Liver (tissue), 9 donors: ENCODE measurements around the gene SAT2. TPM values are rescaled to one million over a fixed set of nuclear protein-coding genes. Genes with fewer than 3 reads are reported as not detected.
"Not testable (repeated sequence)": the region's sequence is repeated elsewhere in the genome, so short reads cannot be mapped to it uniquely, and the experiment has no call there.

Source experiments
- DNase-seq: peaks from one replicate; pipeline ENCODE4 v3.0.0-alpha.2; 2017; ENCODE audit warnings: low spot score
- H3K27ac ChIP-seq, 2 donors: one replicate each; pipeline ENCODE4 v1.7.0; 2013; ENCODE audit warnings: inconsistent platforms in 2 of 2, low read length in 2 of 2, control low read depth in 1 of 2, low read depth in 1 of 2, mild to moderate bottlenecking in 1 of 2
- H3K27me3 ChIP-seq, 4 donors: one replicate each; pipeline versions ENCODE4 v1.6.1 to v1.7.0; 2013; ENCODE audit warnings: low read length in 3 of 4, inconsistent platforms in 1 of 4, mild to moderate bottlenecking in 1 of 4, moderate library complexity in 1 of 4; ENCODE audit not compliant: control insufficient read depth in 4 of 4, insufficient read depth in 4 of 4
- H3K36me3 ChIP-seq, 4 donors: one replicate each; pipeline versions ENCODE4 v1.6.1 to v1.7.0; 2013; ENCODE audit warnings: low read length in 3 of 4, mild to moderate bottlenecking in 3 of 4, low read depth in 1 of 4, moderate library complexity in 1 of 4; ENCODE audit not compliant: control insufficient read depth in 4 of 4, insufficient read depth in 3 of 4
- H3K4me1 ChIP-seq, 4 donors: one replicate each; pipeline versions ENCODE4 v1.6.1 to v1.7.0; 2013; ENCODE audit warnings: low read length in 3 of 4, mild to moderate bottlenecking in 3 of 4, moderate library complexity in 1 of 4; ENCODE audit not compliant: control insufficient read depth in 4 of 4, insufficient read depth in 4 of 4
- H3K4me3 ChIP-seq, 3 donors: one replicate each; pipeline versions ENCODE4 v1.6.1 to v1.7.0; 2013; ENCODE audit warnings: low read length in 3 of 3, control low read depth in 1 of 3, low read depth in 1 of 3, mild to moderate bottlenecking in 1 of 3
- H3K9ac ChIP-seq, 2 donors: one replicate each; pipeline ENCODE4 v1.7.0; 2013; ENCODE audit warnings: low read length in 2 of 2, mild to moderate bottlenecking in 2 of 2, moderate library complexity in 2 of 2, control low read depth in 1 of 2, low read depth in 1 of 2
- H3K9me3 ChIP-seq, 4 donors: one replicate each; pipeline versions ENCODE4 v1.6.1 to v1.7.0; 2013; ENCODE audit warnings: low read length in 3 of 4; ENCODE audit not compliant: control insufficient read depth in 4 of 4
- EGR1 ChIP-seq, 2 donors: IDR thresholded peaks; 2 replicates each; pipeline ENCODE4 v1.6.1; 2016 to 2018; ENCODE audit warnings: antibody characterized with exemption in 2 of 2, low read depth in 2 of 2
- FOXA1 ChIP-seq: IDR thresholded peaks from 2 replicates; pipeline ENCODE4 v1.6.1; 2016; ENCODE audit warnings: antibody characterized with exemption
- FOXA2 ChIP-seq: IDR thresholded peaks from 2 replicates; pipeline ENCODE4 v1.6.1; 2016; ENCODE audit warnings: antibody characterized with exemption
- GABPA ChIP-seq, 2 donors: IDR thresholded peaks in 1 of 2; conservative IDR thresholded peaks in 1 of 2; 2 replicates each; pipeline ENCODE4 v1.6.1; 2016; ENCODE audit warnings: antibody characterized with exemption in 2 of 2, mild to moderate bottlenecking in 1 of 2, moderate library complexity in 1 of 2
- HNF4A ChIP-seq, 2 donors: conservative IDR thresholded peaks; 2 replicates each; pipeline ENCODE4 v1.6.1; 2016; ENCODE audit warnings: antibody characterized with exemption in 2 of 2, mild to moderate bottlenecking in 2 of 2
- HNF4G ChIP-seq: IDR thresholded peaks from 2 replicates; pipeline ENCODE4 v1.6.1; 2016; ENCODE audit warnings: antibody characterized with exemption
- JUND ChIP-seq, 2 donors: IDR thresholded peaks; 2 replicates each; pipeline ENCODE4 v1.6.1; 2016; ENCODE audit warnings: antibody characterized with exemption in 2 of 2
- NR2F2 ChIP-seq: IDR thresholded peaks from 2 replicates; pipeline ENCODE4 v1.6.1; 2016; ENCODE audit warnings: antibody characterized with exemption
- RAD21 ChIP-seq, 2 donors: IDR thresholded peaks; 2 replicates each; pipeline ENCODE4 v1.6.1; 2016; ENCODE audit warnings: antibody characterized with exemption in 2 of 2, mild to moderate bottlenecking in 2 of 2
- RXRA ChIP-seq, 2 donors: IDR thresholded peaks; 2 replicates each; pipeline ENCODE4 v1.6.1; 2017 to 2018; ENCODE audit warnings: antibody characterized with exemption in 2 of 2, mild to moderate bottlenecking in 1 of 2
- SP1 ChIP-seq: IDR thresholded peaks from 2 replicates; pipeline ENCODE4 v1.6.1; 2018; ENCODE audit warnings: antibody characterized with exemption, mild to moderate bottlenecking
- TAF1 ChIP-seq: conservative IDR thresholded peaks from 2 replicates; pipeline ENCODE4 v1.6.1; 2016; ENCODE audit warnings: antibody characterized with exemption, mild to moderate bottlenecking
- YY1 ChIP-seq: IDR thresholded peaks from 2 replicates; pipeline ENCODE4 v1.6.1; 2016; ENCODE audit warnings: antibody characterized with exemption, mild to moderate bottlenecking
- WGBS: extraction: QIAGEN DNeasy Blood & Tissue Kit; methylation state at CpG from one replicate; pipeline ENCODE4 v1.1.7; 2013; 5-methylcytosine and 5-hydroxymethylcytosine counted together
- polyA plus RNA-seq, 2 donors: library from polyadenylated mRNA; stranded (reverse) in 1 of 2; unstranded in 1 of 2; fragments of 200-250 nt in 1 of 2; fragments of >200 nt in 1 of 2; fragmentation: Nextera tagmentation in 1 of 2; extraction: Ambion mirVana in 1 of 2; gene quantifications; one replicate each; pipeline versions ENCODE4 v1.2.1 to v1.2.3, GENCODE V29; 2013 to 2015
- total RNA-seq, 2 donors: library from RNA; depleted of rRNA; stranded (reverse); fragments of >200 nt; gene quantifications; one replicate each; pipeline ENCODE4 v1.2.3, GENCODE V29; 2014
- TF ChIP-seq, protein P1 (sequence below): IDR thresholded peaks from 2 replicates; pipeline ENCODE4 v1.6.1; 2016; ENCODE audit warnings: antibody characterized with exemption
- TF ChIP-seq, protein P2 (sequence below): fragments of 150-350 bp; IDR thresholded peaks from 2 replicates; pipeline ENCODE4 v1.5.1; 2017; ENCODE audit warnings: improper control_type of control experiment, low read depth, low read length; ENCODE audit not compliant: missing input control
- TF ChIP-seq, protein P3 (sequence below): IDR thresholded peaks from 2 replicates; pipeline ENCODE4 v1.6.1; 2016; ENCODE audit warnings: antibody characterized with exemption
- TF ChIP-seq, protein P4 (sequence below): IDR thresholded peaks from 2 replicates; pipeline ENCODE4 v1.6.1; 2016; ENCODE audit warnings: antibody characterized with exemption, mild to moderate bottlenecking
- TF ChIP-seq, protein P5 (sequence below): IDR thresholded peaks from 2 replicates; pipeline ENCODE4 v1.6.1; 2016; ENCODE audit warnings: antibody characterized with exemption
- donor health status: healthy.
- donor health status: healthy.
- donor health status: healthy.
- donor health status: healthy.
- donor health status: healthy.

The SAT2 gene
- total and polyA plus RNA-seq, 4 donors: 25.9 to 181 (median 106) TPM

DNA sequence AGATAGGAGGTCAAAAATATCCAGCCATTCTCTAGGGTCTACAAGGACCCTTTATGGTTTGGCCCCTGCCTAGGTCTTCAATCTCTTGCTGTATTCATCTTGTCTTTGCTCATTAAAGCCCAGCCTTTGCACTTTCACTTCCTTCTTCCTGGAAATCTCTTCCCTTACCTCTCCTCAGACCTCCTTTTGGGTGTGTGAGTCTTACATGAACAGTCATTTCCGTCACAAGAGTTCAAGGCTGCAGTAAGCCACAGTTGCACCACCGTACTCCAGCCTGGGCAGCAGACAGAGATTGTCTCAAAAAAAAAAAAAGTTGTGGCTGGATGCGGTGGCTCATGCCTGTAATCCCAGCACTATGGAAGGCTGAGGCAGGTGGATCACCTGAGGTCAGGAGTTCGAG, 17.2 kb upstream of the SAT2 start:
- no peak overlapping the region for H3K27ac ChIP-seq
- no peak overlapping the region for H3K9ac ChIP-seq
- H3K4me3 ChIP-seq: no peak overlapping the region
- H3K9me3 ChIP-seq: no peaks in the 10 kb centered on the region
- TF ChIP-seq FOXA1: no peak
- TF ChIP-seq, protein P1, sequence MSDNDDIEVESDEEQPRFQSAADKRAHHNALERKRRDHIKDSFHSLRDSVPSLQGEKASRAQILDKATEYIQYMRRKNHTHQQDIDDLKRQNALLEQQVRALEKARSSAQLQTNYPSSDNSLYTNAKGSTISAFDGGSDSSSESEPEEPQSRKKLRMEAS: no peak
- TF ChIP-seq GABPA (IDR thresholded peaks at IDR 0.05 in 1 of 2, conservative IDR thresholded peaks at IDR 0.05 in 1 of 2): no peak
- no peak for TF ChIP-seq HNF4G
- TF ChIP-seq, protein P2, sequence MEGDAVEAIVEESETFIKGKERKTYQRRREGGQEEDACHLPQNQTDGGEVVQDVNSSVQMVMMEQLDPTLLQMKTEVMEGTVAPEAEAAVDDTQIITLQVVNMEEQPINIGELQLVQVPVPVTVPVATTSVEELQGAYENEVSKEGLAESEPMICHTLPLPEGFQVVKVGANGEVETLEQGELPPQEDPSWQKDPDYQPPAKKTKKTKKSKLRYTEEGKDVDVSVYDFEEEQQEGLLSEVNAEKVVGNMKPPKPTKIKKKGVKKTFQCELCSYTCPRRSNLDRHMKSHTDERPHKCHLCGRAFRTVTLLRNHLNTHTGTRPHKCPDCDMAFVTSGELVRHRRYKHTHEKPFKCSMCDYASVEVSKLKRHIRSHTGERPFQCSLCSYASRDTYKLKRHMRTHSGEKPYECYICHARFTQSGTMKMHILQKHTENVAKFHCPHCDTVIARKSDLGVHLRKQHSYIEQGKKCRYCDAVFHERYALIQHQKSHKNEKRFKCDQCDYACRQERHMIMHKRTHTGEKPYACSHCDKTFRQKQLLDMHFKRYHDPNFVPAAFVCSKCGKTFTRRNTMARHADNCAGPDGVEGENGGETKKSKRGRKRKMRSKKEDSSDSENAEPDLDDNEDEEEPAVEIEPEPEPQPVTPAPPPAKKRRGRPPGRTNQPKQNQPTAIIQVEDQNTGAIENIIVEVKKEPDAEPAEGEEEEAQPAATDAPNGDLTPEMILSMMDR: no peak
- no peak for TF ChIP-seq FOXA2
- TF ChIP-seq, protein P3, sequence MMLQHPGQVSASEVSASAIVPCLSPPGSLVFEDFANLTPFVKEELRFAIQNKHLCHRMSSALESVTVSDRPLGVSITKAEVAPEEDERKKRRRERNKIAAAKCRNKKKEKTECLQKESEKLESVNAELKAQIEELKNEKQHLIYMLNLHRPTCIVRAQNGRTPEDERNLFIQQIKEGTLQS: no peak
- no peak for TF ChIP-seq YY1
- TF ChIP-seq NR2F2: no peak
- TF ChIP-seq RXRA (IDR thresholded peaks at IDR 0.05): no peak
- TF ChIP-seq EGR1 (IDR thresholded peaks at IDR 0.05; ENCODE audit: low read depth in 2 of 2): no peak
- no peak for TF ChIP-seq TAF1
- no peak for TF ChIP-seq HNF4A (conservative IDR thresholded peaks at IDR 0.05)
- no peak for TF ChIP-seq RAD21 (IDR thresholded peaks at IDR 0.05)
- DNase-seq: no peak
- H3K27me3 ChIP-seq: no peaks in the 10 kb centered on the region
- WGBS: 88% methylated on average over 4 of the region's 4 CpGs
- no peaks in the 10 kb centered on the region for H3K4me1 ChIP-seq
- H3K36me3 ChIP-seq: no peaks in the 10 kb centered on the region

DNA sequence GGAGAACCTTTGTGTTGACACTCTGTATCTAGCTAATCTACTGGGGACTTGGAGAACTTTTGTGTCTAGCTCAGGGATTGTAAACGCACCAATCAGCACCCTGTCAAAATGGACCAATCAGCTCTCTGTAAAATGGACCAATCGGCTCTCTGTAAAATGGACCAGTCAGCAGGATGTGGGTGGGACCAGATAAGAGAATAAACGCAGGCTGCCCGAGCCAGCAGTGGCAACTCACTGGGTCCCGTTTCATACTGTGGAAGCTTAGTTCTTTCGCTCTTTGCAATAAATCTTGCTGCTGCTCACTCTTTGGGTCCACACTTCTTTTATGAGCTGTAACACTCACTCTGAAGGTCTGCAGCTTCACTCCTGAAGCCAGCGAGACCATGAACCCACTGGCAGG, 14.0 kb upstream of the SAT2 start:
- not testable (repeated sequence) for DNase-seq, H3K36me3 ChIP-seq, H3K9me3 ChIP-seq, H3K4me1 ChIP-seq, H3K27ac ChIP-seq, H3K4me3 ChIP-seq, H3K27me3 ChIP-seq, H3K9ac ChIP-seq
- 72% methylated on average over 7 of the region's 7 CpGs for WGBS

DNA sequence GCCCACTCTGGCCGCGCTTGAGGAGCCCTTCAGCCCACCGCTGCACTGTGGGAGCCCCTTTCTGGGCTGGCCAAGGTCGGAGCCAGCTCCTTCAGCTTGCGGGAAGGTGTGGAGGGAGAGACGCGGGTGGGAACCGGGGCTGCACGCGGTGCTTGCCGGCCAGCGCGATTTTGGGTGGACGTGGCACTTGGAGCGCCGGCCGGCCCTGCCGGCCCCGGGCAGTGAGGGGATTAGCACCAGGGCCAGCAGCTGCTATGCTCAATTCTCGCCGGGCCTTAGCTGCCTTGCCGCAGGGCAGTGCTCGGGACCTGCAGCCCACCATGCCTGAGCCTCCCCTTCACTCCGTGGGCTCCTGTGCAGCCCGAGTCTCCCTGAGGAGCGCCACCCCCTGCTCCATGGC, 13.2 kb upstream of the SAT2 start:
- no peaks in the 10 kb centered on the region for H3K27me3 ChIP-seq
- no peak for DNase-seq
- H3K4me3 ChIP-seq: no peak overlapping the region
- no peak overlapping the region for H3K9ac ChIP-seq
- H3K4me1 ChIP-seq: no peaks in the 10 kb centered on the region
- WGBS: 94% methylated on average over 26 of the region's 26 CpGs
- H3K9me3 ChIP-seq: no peaks in the 10 kb centered on the region
- no peaks in the 10 kb centered on the region for H3K36me3 ChIP-seq
- H3K27ac ChIP-seq: no peak overlapping the region
- TF ChIP-seq JUND (IDR thresholded peaks at IDR 0.05) (no peak), HNF4G (no peak), HNF4A (conservative IDR thresholded peaks at IDR 0.05) (no peak), TAF1 (no peak), GABPA (IDR thresholded peaks at IDR 0.05 in 1 of 2, conservative IDR thresholded peaks at IDR 0.05 in 1 of 2) (no peak), RAD21 (IDR thresholded peaks at IDR 0.05) (no peak), EGR1 (IDR thresholded peaks at IDR 0.05; ENCODE audit: low read depth in 2 of 2) (no peak), SP1 (no peak)
- TF ChIP-seq, protein P4, sequence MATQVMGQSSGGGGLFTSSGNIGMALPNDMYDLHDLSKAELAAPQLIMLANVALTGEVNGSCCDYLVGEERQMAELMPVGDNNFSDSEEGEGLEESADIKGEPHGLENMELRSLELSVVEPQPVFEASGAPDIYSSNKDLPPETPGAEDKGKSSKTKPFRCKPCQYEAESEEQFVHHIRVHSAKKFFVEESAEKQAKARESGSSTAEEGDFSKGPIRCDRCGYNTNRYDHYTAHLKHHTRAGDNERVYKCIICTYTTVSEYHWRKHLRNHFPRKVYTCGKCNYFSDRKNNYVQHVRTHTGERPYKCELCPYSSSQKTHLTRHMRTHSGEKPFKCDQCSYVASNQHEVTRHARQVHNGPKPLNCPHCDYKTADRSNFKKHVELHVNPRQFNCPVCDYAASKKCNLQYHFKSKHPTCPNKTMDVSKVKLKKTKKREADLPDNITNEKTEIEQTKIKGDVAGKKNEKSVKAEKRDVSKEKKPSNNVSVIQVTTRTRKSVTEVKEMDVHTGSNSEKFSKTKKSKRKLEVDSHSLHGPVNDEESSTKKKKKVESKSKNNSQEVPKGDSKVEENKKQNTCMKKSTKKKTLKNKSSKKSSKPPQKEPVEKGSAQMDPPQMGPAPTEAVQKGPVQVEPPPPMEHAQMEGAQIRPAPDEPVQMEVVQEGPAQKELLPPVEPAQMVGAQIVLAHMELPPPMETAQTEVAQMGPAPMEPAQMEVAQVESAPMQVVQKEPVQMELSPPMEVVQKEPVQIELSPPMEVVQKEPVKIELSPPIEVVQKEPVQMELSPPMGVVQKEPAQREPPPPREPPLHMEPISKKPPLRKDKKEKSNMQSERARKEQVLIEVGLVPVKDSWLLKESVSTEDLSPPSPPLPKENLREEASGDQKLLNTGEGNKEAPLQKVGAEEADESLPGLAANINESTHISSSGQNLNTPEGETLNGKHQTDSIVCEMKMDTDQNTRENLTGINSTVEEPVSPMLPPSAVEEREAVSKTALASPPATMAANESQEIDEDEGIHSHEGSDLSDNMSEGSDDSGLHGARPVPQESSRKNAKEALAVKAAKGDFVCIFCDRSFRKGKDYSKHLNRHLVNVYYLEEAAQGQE: no peak
- TF ChIP-seq, protein P1: no peak
- TF ChIP-seq, protein P5, sequence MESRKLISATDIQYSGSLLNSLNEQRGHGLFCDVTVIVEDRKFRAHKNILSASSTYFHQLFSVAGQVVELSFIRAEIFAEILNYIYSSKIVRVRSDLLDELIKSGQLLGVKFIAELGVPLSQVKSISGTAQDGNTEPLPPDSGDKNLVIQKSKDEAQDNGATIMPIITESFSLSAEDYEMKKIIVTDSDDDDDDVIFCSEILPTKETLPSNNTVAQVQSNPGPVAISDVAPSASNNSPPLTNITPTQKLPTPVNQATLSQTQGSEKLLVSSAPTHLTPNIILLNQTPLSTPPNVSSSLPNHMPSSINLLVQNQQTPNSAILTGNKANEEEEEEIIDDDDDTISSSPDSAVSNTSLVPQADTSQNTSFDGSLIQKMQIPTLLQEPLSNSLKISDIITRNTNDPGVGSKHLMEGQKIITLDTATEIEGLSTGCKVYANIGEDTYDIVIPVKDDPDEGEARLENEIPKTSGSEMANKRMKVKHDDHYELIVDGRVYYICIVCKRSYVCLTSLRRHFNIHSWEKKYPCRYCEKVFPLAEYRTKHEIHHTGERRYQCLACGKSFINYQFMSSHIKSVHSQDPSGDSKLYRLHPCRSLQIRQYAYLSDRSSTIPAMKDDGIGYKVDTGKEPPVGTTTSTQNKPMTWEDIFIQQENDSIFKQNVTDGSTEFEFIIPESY: no peak
